ENCODE measurements around the gene KRTAP10-2. TPM values are rescaled to one million over a fixed set of nuclear protein-coding genes. Genes with fewer than 3 reads are reported as not detected.
"Not testable (repeated sequence)": the region's sequence is repeated elsewhere in the genome, so short reads cannot be mapped to it uniquely, and the experiment has no call there.

KRTAP10-2 gene
- polyA plus RNA-seq, 12 donors = not detected

- peak; percentile 21 for DNase-seq
Measured at GRCh38 chr21:44583089-44583799, 31.9 kb upstream of the KRTAP10-2 start.

- no peak for DNase-seq
Measured at GRCh38 chr21:44582055-44582454, 30.8 kb upstream of the KRTAP10-2 start.

- no peak for DNase-seq
Measured at GRCh38 chr21:44581158-44581557, 29.9 kb upstream of the KRTAP10-2 start.

- not testable (repeated sequence) for DNase-seq
Measured at GRCh38 chr21:44580231-44580821, 29.0 kb upstream of the KRTAP10-2 start, which contains the start of gene KRTAP10-5. Gene KRTAP10-5, minus strand, starts transcription at chr21:44580604. Its CDS starts 26 bp downstream, at chr21:44580578.

- DNase-seq = no peak
Measured at GRCh38 chr21:44579833-44580144, 28.5 kb upstream of the KRTAP10-2 start.

- no peak for DNase-seq
Measured at GRCh38 chr21:44579056-44579832, 27.9 kb upstream of the KRTAP10-2 start.

GRCh38 chr21:44578371-44579055, 27.2 kb upstream of the KRTAP10-2 start:
- DNase-seq = no peak

GRCh38 chr21:44576025-44576420, 24.7 kb upstream of the KRTAP10-2 start:
- DNase-seq = no peak

GRCh38 chr21:44575307-44576024, 24.2 kb upstream of the KRTAP10-2 start:
- DNase-seq = no peak

GRCh38 chr21:44574457-44575306, 23.4 kb upstream of the KRTAP10-2 start:
- DNase-seq = no peak

GRCh38 chr21:44573630-44574456, 22.5 kb upstream of the KRTAP10-2 start, which contains the start of gene KRTAP10-4:
Gene KRTAP10-4, plus strand, starts transcription at chr21:44573729. Its CDS starts 30 bp downstream, at chr21:44573759.
- not testable (repeated sequence) for DNase-seq

- DNase-seq = no peak
Measured at GRCh38 chr21:44572959-44573583, 21.8 kb upstream of the KRTAP10-2 start.

GRCh38 chr21:44571844-44572782, 20.8 kb upstream of the KRTAP10-2 start:
- DNase-seq = no peak

- DNase-seq = no peak
Measured at GRCh38 chr21:44571296-44571695, 20.0 kb upstream of the KRTAP10-2 start.

- no peak for DNase-seq
Measured at GRCh38 chr21:44569861-44570517, 18.7 kb upstream of the KRTAP10-2 start.

GRCh38 chr21:44568667-44569556, 17.6 kb upstream of the KRTAP10-2 start:
- DNase-seq = no peak
